Measurements from ENCODE around the gene TEX44.
"Not testable (repeated sequence)": the region's sequence is repeated elsewhere in the genome, so short reads cannot be mapped to it uniquely, and the experiment has no call there.

TEX44 gene

DNA sequence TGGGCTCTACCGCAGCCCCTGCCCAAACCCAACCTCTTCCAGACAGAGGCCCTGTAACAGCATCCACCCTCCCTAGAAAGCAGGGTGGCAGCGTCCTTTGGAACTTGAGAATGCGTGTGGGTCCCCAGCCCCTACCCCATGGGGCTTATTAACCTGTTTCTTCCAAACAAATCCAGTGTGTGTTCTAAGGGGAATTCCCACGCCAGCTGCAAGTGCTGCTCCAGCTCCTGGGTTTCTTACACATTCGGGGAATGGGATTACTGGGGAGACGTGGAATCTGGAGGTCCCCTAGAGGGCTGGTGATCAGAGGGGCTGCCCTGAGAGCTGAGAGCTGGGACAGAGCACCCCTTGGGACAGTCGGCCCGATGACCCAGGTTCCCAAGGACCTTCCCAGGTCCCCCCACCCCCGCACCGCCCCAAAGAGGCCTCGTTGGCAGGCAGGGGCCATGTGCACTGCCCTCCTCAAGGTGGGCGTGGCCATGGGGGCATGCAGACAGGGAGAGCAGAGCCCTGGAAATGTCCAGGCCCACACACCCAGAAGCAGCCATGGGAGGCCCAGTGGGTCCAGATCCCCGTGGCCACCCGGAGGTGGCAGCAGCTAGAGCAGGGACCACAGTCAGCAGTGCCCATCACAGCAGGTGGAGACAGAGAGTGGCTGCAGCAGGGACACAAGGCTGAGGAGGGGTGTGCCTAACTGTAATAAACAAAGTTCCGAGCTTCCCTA, 18.8 kb upstream of the TEX44 start:
- Histone ChIP-seq H3K27me3 (ENCODE audit: control insufficient read depth, low read length) (no peaks in the 10 kb centered on the region), H3K4me2 (ENCODE audit: low read length) (no peak overlapping the region), H3F3A (ENCODE audit: control insufficient read depth, insufficient read depth) (no peaks in the 10 kb centered on the region), H3K36me3 (ENCODE audit: control insufficient read depth, low read length) (no peaks in the 10 kb centered on the region), H3K79me2 (ENCODE audit: control insufficient read depth, low read length) (no peaks in the 10 kb centered on the region), H3K4me1 (ENCODE audit: control insufficient read depth, low read length) (no peaks in the 10 kb centered on the region), H4K20me1 (ENCODE audit: control insufficient read depth, insufficient read depth, low read depth, low read length) (no peaks in the 10 kb centered on the region), H3K9me2 (replicated peaks; ENCODE audit: control insufficient read depth, low read length) (no peaks in the 10 kb centered on the region), H3K9me3 (ENCODE audit: control insufficient read depth, insufficient read depth, low read length) (no peaks in the 10 kb centered on the region), H3K4me3 (ENCODE audit: low read length) (no peak overlapping the region), H3K27ac (ENCODE audit: low read depth, low read length) (no peak overlapping the region)
- no peak for TF ChIP-seq EZH2phosphoT487 (IDR thresholded peaks at IDR 0.05; ENCODE audit: borderline replicate concordance, low read length)
- TF ChIP-seq, protein P1, sequence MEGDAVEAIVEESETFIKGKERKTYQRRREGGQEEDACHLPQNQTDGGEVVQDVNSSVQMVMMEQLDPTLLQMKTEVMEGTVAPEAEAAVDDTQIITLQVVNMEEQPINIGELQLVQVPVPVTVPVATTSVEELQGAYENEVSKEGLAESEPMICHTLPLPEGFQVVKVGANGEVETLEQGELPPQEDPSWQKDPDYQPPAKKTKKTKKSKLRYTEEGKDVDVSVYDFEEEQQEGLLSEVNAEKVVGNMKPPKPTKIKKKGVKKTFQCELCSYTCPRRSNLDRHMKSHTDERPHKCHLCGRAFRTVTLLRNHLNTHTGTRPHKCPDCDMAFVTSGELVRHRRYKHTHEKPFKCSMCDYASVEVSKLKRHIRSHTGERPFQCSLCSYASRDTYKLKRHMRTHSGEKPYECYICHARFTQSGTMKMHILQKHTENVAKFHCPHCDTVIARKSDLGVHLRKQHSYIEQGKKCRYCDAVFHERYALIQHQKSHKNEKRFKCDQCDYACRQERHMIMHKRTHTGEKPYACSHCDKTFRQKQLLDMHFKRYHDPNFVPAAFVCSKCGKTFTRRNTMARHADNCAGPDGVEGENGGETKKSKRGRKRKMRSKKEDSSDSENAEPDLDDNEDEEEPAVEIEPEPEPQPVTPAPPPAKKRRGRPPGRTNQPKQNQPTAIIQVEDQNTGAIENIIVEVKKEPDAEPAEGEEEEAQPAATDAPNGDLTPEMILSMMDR (IDR thresholded peaks at IDR 0.05; ENCODE audit: low read depth, low read length, poor library complexity, severe bottlenecking): no peak

- no peak overlapping the region for H3K27ac ChIP-seq (ENCODE audit: low read depth, low read length)
- H3K9me3 ChIP-seq (ENCODE audit: control insufficient read depth, insufficient read depth, low read length): no peaks in the 10 kb centered on the region
- H3K4me3 ChIP-seq (ENCODE audit: low read length): no peak overlapping the region
- no peaks in the 10 kb centered on the region for H3K9me2 ChIP-seq (replicated peaks; ENCODE audit: control insufficient read depth, low read length)
- H4K20me1 ChIP-seq (ENCODE audit: control insufficient read depth, insufficient read depth, low read depth, low read length): no peaks in the 10 kb centered on the region
- no peaks in the 10 kb centered on the region for H3K27me3 ChIP-seq (ENCODE audit: control insufficient read depth, low read length)
- TF ChIP-seq, protein P1 (IDR thresholded peaks at IDR 0.05; ENCODE audit: low read depth, low read length, poor library complexity, severe bottlenecking): no peak
- TF ChIP-seq EZH2phosphoT487 (IDR thresholded peaks at IDR 0.05; ENCODE audit: borderline replicate concordance, low read length): no peak
- H3K36me3 ChIP-seq (ENCODE audit: control insufficient read depth, low read length): no peaks in the 10 kb centered on the region
- no peaks in the 10 kb centered on the region for H3F3A ChIP-seq (ENCODE audit: control insufficient read depth, insufficient read depth)
- H3K4me1 ChIP-seq (ENCODE audit: control insufficient read depth, low read length): no peaks in the 10 kb centered on the region
- H3K79me2 ChIP-seq (ENCODE audit: control insufficient read depth, low read length): no peaks in the 10 kb centered on the region
- H3K4me2 ChIP-seq (ENCODE audit: low read length): no peak overlapping the region
Measured at GRCh38 chr2:231575612-231576256, 16.9 kb upstream of the TEX44 start.

DNA sequence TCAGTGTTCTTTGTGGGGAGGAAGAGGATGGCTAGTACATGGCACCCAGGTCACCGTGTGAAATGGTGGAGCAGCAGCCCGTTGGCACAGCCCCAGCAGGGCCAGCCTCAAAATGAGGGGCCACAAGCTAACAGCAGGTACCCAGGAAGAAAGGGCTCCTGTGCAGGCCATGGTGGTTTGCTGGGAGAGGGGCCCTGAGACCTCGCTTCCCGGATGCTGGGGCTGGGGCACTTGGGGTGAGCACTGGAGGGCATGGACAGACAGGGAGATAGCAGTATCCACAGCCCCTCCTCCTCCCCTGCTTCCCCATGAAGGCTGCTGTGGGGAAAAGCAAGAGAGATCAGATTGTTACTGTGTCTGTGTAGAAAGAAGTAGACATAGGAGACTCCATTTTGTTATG, 16.2 kb upstream of the TEX44 start:
- TF ChIP-seq EZH2phosphoT487 (IDR thresholded peaks at IDR 0.05; ENCODE audit: borderline replicate concordance, low read length): no peak
- TF ChIP-seq, protein P1 (IDR thresholded peaks at IDR 0.05; ENCODE audit: low read depth, low read length, poor library complexity, severe bottlenecking): no peak
- no peak overlapping the region for H3K27ac ChIP-seq (ENCODE audit: low read depth, low read length)
- H3K36me3 ChIP-seq (ENCODE audit: control insufficient read depth, low read length): no peaks in the 10 kb centered on the region
- H3K9me2 ChIP-seq (replicated peaks; ENCODE audit: control insufficient read depth, low read length): no peaks in the 10 kb centered on the region
- H3K9me3 ChIP-seq (ENCODE audit: control insufficient read depth, insufficient read depth, low read length): no peaks in the 10 kb centered on the region
- H3K27me3 ChIP-seq (ENCODE audit: control insufficient read depth, low read length): 0 out of 2 replicates have a peak, but pooled peaks cover 4% of the 10 kb centered on the region
- no peak overlapping the region for H3K4me2 ChIP-seq (ENCODE audit: low read length)
- no peaks in the 10 kb centered on the region for H3K79me2 ChIP-seq (ENCODE audit: control insufficient read depth, low read length)
- no peak overlapping the region for H3K4me3 ChIP-seq (ENCODE audit: low read length)
- H3K4me1 ChIP-seq (ENCODE audit: control insufficient read depth, low read length): no peaks in the 10 kb centered on the region
- H3F3A ChIP-seq (ENCODE audit: control insufficient read depth, insufficient read depth): no peaks in the 10 kb centered on the region
- H4K20me1 ChIP-seq (ENCODE audit: control insufficient read depth, insufficient read depth, low read depth, low read length): no peaks in the 10 kb centered on the region

GRCh38 chr2:231578655-231579054, 14.0 kb upstream of the TEX44 start:
- H3K9me2 ChIP-seq (replicated peaks; ENCODE audit: control insufficient read depth, low read length); H3K27me3 ChIP-seq (ENCODE audit: control insufficient read depth, low read length); H3K9me3 ChIP-seq (ENCODE audit: control insufficient read depth, insufficient read depth, low read length); H3K4me3 ChIP-seq (ENCODE audit: low read length); H3K4me2 ChIP-seq (ENCODE audit: low read length); H4K20me1 ChIP-seq (ENCODE audit: control insufficient read depth, insufficient read depth, low read depth, low read length); H3F3A ChIP-seq (ENCODE audit: control insufficient read depth, insufficient read depth); H3K79me2 ChIP-seq (ENCODE audit: control insufficient read depth, low read length); H3K36me3 ChIP-seq (ENCODE audit: control insufficient read depth, low read length); H3K27ac ChIP-seq (ENCODE audit: low read depth, low read length); H3K4me1 ChIP-seq (ENCODE audit: control insufficient read depth, low read length): not testable (repeated sequence)
